Neural cell (in vitro differentiated cells): Measurements from ENCODE around the gene CCNG2. TPM values are rescaled to one million over a fixed set of nuclear protein-coding genes. Genes with fewer than 3 reads are reported as not detected.

ENCODE experiments used
- H2AFZ ChIP-seq: fragments of 200-600, 300-800 bp; sonication (generic), shearing (Covaris generic); 2 replicates; pipeline ENCODE4 v1.6.0; 2014; ENCODE audit warnings: low read depth, mild to moderate bottlenecking, antibody characterized with exemption, low read length, moderate library complexity
- H3F3A ChIP-seq: fragments of 200-600 bp; shearing (Covaris generic); 2 replicates; pipeline ENCODE4 v1.6.1; 2016; ENCODE audit warnings: mild to moderate bottlenecking, moderate library complexity, mixed read lengths, antibody characterized with exemption, low read length; ENCODE audit not compliant: insufficient read depth, poor library complexity, severe bottlenecking
- H3K27ac ChIP-seq: fragments of 200-600, 300-800 bp; sonication (generic), shearing (Covaris generic); 2 replicates; pipeline ENCODE4 v1.5.1; 2014; ENCODE audit warnings: mild to moderate bottlenecking, low read length, moderate library complexity
- H3K27me3 ChIP-seq: fragments of 300-800, 200-600 bp; sonication (generic), shearing (Covaris generic); 2 replicates; pipeline ENCODE4 v1.6.0; 2014; ENCODE audit warnings: mild to moderate bottlenecking, low read depth, low read length, moderate library complexity; ENCODE audit not compliant: insufficient read depth
- H3K36me3 ChIP-seq: fragments of 300-800, 200-600 bp; sonication (generic), shearing (Covaris generic); 2 replicates; pipeline ENCODE4 v1.5.1; 2014; ENCODE audit warnings: mild to moderate bottlenecking, antibody characterized with exemption, low read length, moderate library complexity; ENCODE audit not compliant: insufficient read depth
- H3K4me2 ChIP-seq: fragments of 300-800, 200-600 bp; sonication (generic), shearing (Covaris generic); 2 replicates; pipeline ENCODE4 v1.6.0; 2014; ENCODE audit warnings: mild to moderate bottlenecking, low read length
- H3K4me3 ChIP-seq: fragments of 300-800, 200-600 bp; sonication (generic), shearing (Covaris generic); 2 replicates; pipeline ENCODE4 v1.5.1; 2014; ENCODE audit warnings: mild to moderate bottlenecking, low read length, moderate library complexity
- H3K79me2 ChIP-seq: fragments of 200-600 bp; shearing (Covaris generic); replicated peaks from 2 replicates; pipeline ENCODE4 v1.6.0; 2014; ENCODE audit warnings: mild to moderate bottlenecking, low read length, moderate library complexity; ENCODE audit not compliant: insufficient read depth
- H3K9ac ChIP-seq: fragments of 300-800, 200-600 bp; sonication (generic), shearing (Covaris generic); 2 replicates; pipeline ENCODE4 v1.6.1; 2016; ENCODE audit warnings: mild to moderate bottlenecking, low read length, mixed read lengths
- H3K9me2 ChIP-seq: fragments of 200-600 bp; shearing (Covaris generic); 2 replicates; pipeline ENCODE4 v1.6.1; 2016; ENCODE audit warnings: mild to moderate bottlenecking, low read length, mixed read lengths; ENCODE audit not compliant: insufficient read depth
- H3K9me3 ChIP-seq: fragments of 200-600, 300-800 bp; sonication (generic), shearing (Covaris generic); 2 replicates; pipeline ENCODE4 v1.6.1; 2016; ENCODE audit warnings: mild to moderate bottlenecking, mixed run types, low read length, moderate library complexity, mixed read lengths
- H4K20me1 ChIP-seq: fragments of 200-600 bp; shearing (Covaris generic); 2 replicates; pipeline ENCODE4 v1.6.1; 2016; ENCODE audit warnings: mild to moderate bottlenecking, mixed run types; ENCODE audit not compliant: insufficient read depth
- CTCF ChIP-seq: fragments of 450-650 bp; IDR thresholded peaks from 2 replicates; pipeline ENCODE4 v1.5.1; 2014; ENCODE audit warnings: antibody characterized with exemption, mild to moderate bottlenecking, moderate library complexity; ENCODE audit not compliant: poor library complexity, severe bottlenecking
- EP300 ChIP-seq: fragments of 450-650 bp; conservative IDR thresholded peaks from 2 replicates; pipeline ENCODE4 v1.6.1; 2014; ENCODE audit warnings: antibody characterized with exemption, mild to moderate bottlenecking, moderate library complexity; ENCODE audit not compliant: poor library complexity, severe bottlenecking
- EZH2 ChIP-seq: fragments of 200-600, 300-800 bp; shearing (Covaris generic), sonication (generic); IDR thresholded peaks from 2 replicates; pipeline ENCODE4 v1.6.1; 2014; ENCODE audit warnings: antibody characterized with exemption, low read length, borderline replicate concordance, mild to moderate bottlenecking; ENCODE audit not compliant: insufficient read depth, poor library complexity, severe bottlenecking
- MXI1 ChIP-seq: fragments of 450-650 bp; conservative IDR thresholded peaks from 2 replicates; pipeline ENCODE4 v1.6.1; 2014; ENCODE audit warnings: antibody characterized with exemption, mild to moderate bottlenecking; ENCODE audit not compliant: poor library complexity, severe bottlenecking
- POLR2AphosphoS5 ChIP-seq: IDR thresholded peaks from 2 replicates; pipeline ENCODE4 v1.6.1; 2012
- RAD21 ChIP-seq: fragments of 450-650 bp; conservative IDR thresholded peaks from 2 replicates; pipeline ENCODE4 v1.6.1; 2014; ENCODE audit warnings: antibody characterized with exemption, mild to moderate bottlenecking, moderate library complexity
- REST ChIP-seq: IDR thresholded peaks from 2 replicates; pipeline ENCODE4 v1.6.1; 2012; ENCODE audit warnings: borderline replicate concordance
- SMC3 ChIP-seq: fragments of 450-650 bp; conservative IDR thresholded peaks from 2 replicates; pipeline ENCODE4 v1.6.1; 2014; ENCODE audit warnings: antibody characterized with exemption, mild to moderate bottlenecking, moderate library complexity; ENCODE audit not compliant: poor library complexity
- TAF1 ChIP-seq: IDR thresholded peaks from 2 replicates; pipeline ENCODE4 v1.6.1; 2012; ENCODE audit warnings: low read depth
- polyA plus RNA-seq: library from polyadenylated mRNA; depleted of rRNA; stranded (reverse); fragments of >200 nt; gene quantifications from 2 replicates; pipeline ENCODE4 v1.2.3, GENCODE V29; 2014

Gene CCNG2
- polyA plus RNA-seq, 1 donor from 2014 or later = 132 TPM

- Histone ChIP-seq H3K4me2 (no peak overlapping the region), H3K36me3 (no peaks in the 10 kb centered on the region)
Observed at GRCh38 chr4:77122656-77123055, 34.4 kb upstream of the CCNG2 start.

GRCh38 chr4:77123411-77123810, 33.6 kb upstream of the CCNG2 start:
- Histone ChIP-seq H3K36me3 (no peaks in the 10 kb centered on the region), H3K27ac (no peak overlapping the region), H3K4me3 (no peak overlapping the region), H3F3A (no peaks in the 10 kb centered on the region), H3K9me3 (no peaks in the 10 kb centered on the region), H3K9me2 (no peaks in the 10 kb centered on the region), H3K27me3 (no peaks in the 10 kb centered on the region), H3K9ac (no peak overlapping the region), H3K79me2 (no peaks in the 10 kb centered on the region), H3K4me2 (no peak overlapping the region), H2AFZ (no peak overlapping the region), H4K20me1 (no peaks in the 10 kb centered on the region)
- TF ChIP-seq REST = no peak
- TF ChIP-seq EP300 = no peak
- no peak for TF ChIP-seq TAF1

More at GRCh38 chr4:77122656-77123055, 34.4 kb upstream of the CCNG2 start:
- no peak overlapping the region for H2AFZ ChIP-seq
- TF ChIP-seq CTCF (no peak), REST (no peak), EP300 (no peak), POLR2AphosphoS5 (no peak), RAD21 (no peak), EZH2 (no peak), MXI1 (no peak), TAF1 (no peak), SMC3 (no peak)
- H3K79me2 ChIP-seq = no peaks in the 10 kb centered on the region
- H3K9ac ChIP-seq = no peak overlapping the region
- H3K9me2 ChIP-seq = no peaks in the 10 kb centered on the region
- H3K27me3 ChIP-seq = no peaks in the 10 kb centered on the region
- H3K4me3 ChIP-seq = no peak overlapping the region
- H4K20me1 ChIP-seq = no peaks in the 10 kb centered on the region
- no peaks in the 10 kb centered on the region for H3K9me3 ChIP-seq
- no peaks in the 10 kb centered on the region for H3F3A ChIP-seq
- H3K27ac ChIP-seq = no peak overlapping the region
